ENCODE results near the gene CTSG.
"Not testable (repeated sequence)": the region's sequence is repeated elsewhere in the genome, so short reads cannot be mapped to it uniquely, and the experiment has no call there.

CTSG gene

GRCh38 chr14:24549064-24549463 is 27.0 kb downstream of the CTSG start:
- FAIRE-seq; DNase-seq (ENCODE audit: insufficient read length, low spot score): not testable (repeated sequence)

- DNase-seq (ENCODE audit: insufficient read length, low spot score) (no peak), FAIRE-seq (no peak)
These were observed 33.6 kb downstream of the CTSG start for GRCh38 chr14:24542346-24542936.

GRCh38 chr14:24535737-24536136 is 40.3 kb downstream of the CTSG start:
- FAIRE-seq, result no peak

GRCh38 chr14:24534286-24534685 is 41.8 kb downstream of the CTSG start:
- FAIRE-seq (no peak), DNase-seq (ENCODE audit: insufficient read length, low spot score) (no peak)

More at GRCh38 chr14:24535737-24536136, 40.3 kb downstream of the CTSG start:
- DNase-seq (ENCODE audit: insufficient read length, low spot score), result no peak

- not testable (repeated sequence) for FAIRE-seq; DNase-seq (ENCODE audit: insufficient read length, low spot score)
These were observed 50.0 kb downstream of the CTSG start for GRCh38 chr14:24525877-24526620.
